Thyroid gland (tissue), 4 donors: ENCODE results near the gene ZNF248.

Experiments used
- CTCF ChIP-seq, 6 experiments: fragments of 200-600 bp in 3 of 6; fragments of 450-650 bp in 3 of 6; sonication (generic) in 3 of 6; IDR thresholded peaks; one replicate each; pipeline ENCODE4 v1.5.1; 2016 to 2019; ENCODE audit warnings: antibody characterized with exemption in 6 of 6, mild to moderate bottlenecking in 2 of 6, inconsistent platforms in 1 of 6, moderate library complexity in 1 of 6
- POLR2A ChIP-seq, 2 donors: fragments of 450-650 bp; IDR thresholded peaks; one replicate each; pipeline ENCODE4 v1.6.1; 2017; ENCODE audit warnings: antibody characterized with exemption in 2 of 2, mild to moderate bottlenecking in 2 of 2, moderate library complexity in 1 of 2

GRCh38 chr10:37784678-37785077 is 72.7 kb downstream of the ZNF248 start:
- TF ChIP-seq CTCF (IDR thresholded peaks at IDR 0.05) (no peak), POLR2A (IDR thresholded peaks at IDR 0.05) (no peak)
